AML-193 (cell line): Measurements from ENCODE around the gene CHCHD6.

Experiments used
- DNase-seq, 2 experiments: peaks; one replicate each; lab custom pipeline; 2025; lab: John Stamatoyannopoulos, UW

Gene CHCHD6

DNA sequence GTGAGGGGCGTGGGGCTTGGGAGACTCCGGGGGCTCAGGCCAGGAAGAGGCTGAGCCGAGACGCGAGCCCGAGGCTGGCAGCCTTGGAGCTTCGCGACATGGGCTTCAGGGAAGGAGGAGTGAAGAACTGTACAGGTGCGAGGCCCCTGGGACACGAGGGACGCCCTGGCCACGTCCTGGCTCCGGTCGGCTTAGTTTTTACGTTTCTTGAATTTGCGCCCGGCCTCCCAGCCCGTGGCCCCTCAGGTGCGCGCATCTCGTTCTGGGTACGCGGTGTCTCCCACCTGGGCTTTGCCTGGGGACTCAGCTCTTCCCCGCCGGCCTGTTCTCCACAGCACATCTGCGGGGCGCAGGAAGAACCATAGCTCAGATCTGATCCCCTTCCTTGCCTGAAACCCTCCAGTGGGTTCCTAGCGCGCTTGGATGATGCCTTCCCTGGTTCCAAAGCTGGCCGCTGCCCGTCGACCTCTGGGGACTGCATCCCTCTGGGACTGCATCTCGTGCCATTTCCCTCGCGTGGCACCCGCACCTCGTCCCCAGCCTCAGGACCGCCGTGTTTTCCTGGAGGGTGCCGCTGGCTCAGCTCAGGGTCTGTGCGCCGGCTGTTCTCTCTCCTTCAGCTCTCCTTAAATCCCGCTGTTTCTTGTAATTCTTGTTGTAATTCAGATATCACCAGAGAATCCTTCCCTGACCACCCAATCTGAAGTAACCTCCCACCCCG is 614 bp downstream of the CHCHD6 start:
- DNase-seq: no peak

DNA sequence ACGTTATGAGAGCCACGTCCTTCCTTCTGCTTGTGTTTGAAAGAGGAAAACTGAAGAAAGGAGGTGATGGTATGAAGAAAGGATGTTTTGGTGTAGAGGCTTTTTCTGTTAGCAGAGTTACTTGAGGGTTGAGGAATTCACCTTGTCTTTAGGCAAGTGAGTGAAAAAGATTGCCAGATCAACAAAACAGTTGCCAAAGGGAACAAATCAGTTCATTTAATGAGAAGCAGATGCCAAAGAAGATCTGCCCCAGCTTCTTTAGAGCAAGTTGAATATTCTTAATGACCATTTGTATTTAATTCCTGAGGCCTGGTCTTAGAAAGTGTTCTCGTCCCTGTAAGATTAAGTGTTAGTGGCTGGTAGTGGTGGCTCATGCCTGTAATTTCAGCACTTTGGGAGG is 2.6 kb downstream of the CHCHD6 start:
- DNase-seq: no peak

DNA sequence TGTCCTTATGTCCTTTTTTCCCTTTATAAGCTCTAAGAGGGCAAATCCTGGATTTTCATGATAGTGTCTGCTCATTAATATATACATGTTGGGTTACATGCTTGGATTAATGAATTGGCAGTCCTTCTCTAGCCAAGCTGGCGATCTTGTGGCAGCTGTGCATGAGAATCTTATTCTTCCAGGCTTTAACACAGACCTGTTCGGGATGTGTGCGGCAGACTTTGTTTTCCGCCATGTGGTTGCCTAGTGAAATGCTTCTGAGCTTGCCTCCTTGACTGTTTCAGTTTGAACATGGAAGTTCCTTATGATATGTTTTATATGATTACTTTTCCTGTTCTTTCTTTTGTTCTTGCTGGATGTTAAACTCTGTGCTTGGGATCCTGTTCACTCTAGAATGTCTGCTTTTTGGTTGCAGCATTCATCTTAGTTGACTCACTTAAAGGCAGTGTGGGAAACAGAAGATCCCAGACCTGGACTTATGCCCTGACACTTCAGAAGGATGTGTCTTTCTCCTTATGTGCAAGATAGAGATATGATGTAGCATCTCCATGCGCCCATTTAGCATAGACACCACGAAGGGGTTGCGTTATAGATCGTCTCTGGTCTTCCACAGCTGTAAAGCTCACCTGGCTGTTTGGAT is 7.2 kb downstream of the CHCHD6 start:
- no peak for DNase-seq

DNA sequence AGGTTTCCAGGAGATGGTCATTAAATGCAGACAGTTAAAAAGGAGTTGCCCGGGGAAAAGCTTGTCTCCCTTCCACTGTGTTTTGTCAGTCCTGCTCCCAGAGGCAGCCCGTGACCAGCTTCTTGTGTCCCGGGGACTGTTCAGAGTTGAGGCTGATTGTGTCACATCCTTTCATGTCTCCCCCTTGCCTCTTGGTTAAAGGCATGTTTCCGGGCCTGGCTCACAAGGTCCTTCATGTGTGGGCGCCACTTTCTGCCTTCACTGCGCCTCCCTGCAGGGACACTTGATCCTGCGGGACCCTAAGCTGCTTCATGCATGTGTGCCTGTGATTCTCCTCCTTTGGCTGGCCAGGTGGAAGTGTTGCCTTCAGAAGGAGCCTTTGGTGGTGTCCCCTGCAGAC is 9.2 kb downstream of the CHCHD6 start:
- DNase-seq: no peak

DNA sequence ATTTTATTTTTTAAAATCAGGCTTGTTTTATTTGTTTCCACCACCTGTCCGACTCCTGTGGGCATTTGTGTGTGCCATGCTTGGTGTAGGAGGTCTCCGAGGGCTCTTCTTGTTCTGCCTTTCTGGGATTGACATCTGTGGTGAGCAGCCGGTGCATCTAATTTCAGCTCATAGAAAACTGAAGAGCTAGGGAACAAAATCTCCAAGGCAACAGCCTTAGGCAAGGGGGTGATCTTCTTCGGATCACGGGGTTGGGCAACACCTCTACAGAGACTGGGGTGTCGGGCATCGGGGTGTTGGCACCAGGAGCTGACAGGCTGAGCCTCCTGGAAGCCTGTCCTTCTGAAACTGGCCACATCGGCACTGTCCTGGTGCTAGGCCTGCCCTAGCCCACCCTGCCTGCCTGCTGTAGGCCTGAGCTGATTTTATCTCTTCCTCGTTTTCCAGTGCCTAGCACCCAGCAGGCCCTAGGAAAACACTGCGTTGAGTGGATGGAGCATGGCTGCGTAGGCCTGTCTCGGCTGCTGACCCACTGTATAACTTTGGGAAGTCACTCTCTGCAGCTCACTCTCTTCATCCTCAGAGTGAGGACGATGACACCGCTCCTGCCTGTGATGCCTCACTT is 10.3 kb downstream of the CHCHD6 start:
- no peak for DNase-seq

DNA sequence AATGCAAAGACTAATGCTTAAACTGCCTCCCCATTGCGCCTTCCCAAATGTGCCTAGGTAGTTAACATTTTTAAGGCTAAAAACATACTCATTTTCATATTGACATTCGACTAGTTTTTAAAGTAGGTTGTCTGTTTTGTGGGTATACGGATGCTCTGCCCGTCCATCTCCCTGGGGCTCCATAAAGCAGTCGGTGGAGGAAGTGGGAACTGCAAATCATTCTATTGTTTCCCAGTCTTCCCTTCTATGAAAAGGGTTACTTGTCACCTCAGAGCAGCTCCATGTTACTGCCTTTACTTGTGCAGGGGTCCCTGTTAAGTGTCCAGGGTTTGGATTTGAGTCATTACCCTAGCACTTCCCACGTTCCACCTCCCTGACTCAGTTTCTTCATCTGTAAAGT is 10.9 kb downstream of the CHCHD6 start:
- no peak for DNase-seq

DNA sequence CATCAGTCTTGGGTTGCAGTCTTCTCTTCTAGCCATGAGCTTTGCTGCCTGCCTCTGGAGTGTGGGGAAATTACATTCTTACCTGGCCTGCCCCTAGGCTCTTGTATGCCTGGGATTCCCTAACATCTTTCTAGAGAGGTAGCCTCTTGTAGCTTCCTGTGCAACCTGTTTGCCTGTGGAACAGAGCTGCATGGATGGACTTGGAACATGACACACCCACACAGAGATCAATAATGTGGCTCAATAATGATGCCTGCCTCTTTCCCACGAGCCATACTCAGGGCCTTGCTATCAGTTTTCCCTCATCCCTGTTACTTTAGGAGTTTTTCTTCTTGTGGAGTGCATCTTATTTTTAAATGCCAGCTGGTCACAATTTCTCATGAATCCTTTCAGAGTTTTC is 11.4 kb downstream of the CHCHD6 start:
- DNase-seq: no peak

DNA sequence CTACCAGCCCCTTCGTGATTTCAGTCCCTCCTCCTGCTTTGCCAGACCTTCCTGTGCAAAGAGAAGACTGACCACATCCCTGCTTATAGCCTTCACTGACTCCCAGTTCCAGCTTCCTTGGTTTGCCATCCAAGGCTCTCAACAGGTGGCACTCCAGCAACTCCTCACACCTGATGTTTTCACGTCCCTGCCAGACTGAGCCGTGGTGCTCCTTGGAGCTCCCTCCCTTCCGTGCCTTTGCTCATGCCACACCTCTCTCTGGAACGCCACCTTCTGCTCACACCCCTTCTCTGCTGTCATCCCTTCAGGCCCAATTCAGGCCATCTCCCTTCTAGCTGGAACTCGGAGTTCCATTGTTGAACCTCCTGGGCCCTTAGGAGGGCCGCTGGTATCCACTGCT is 12.0 kb downstream of the CHCHD6 start:
- no peak for DNase-seq

DNA sequence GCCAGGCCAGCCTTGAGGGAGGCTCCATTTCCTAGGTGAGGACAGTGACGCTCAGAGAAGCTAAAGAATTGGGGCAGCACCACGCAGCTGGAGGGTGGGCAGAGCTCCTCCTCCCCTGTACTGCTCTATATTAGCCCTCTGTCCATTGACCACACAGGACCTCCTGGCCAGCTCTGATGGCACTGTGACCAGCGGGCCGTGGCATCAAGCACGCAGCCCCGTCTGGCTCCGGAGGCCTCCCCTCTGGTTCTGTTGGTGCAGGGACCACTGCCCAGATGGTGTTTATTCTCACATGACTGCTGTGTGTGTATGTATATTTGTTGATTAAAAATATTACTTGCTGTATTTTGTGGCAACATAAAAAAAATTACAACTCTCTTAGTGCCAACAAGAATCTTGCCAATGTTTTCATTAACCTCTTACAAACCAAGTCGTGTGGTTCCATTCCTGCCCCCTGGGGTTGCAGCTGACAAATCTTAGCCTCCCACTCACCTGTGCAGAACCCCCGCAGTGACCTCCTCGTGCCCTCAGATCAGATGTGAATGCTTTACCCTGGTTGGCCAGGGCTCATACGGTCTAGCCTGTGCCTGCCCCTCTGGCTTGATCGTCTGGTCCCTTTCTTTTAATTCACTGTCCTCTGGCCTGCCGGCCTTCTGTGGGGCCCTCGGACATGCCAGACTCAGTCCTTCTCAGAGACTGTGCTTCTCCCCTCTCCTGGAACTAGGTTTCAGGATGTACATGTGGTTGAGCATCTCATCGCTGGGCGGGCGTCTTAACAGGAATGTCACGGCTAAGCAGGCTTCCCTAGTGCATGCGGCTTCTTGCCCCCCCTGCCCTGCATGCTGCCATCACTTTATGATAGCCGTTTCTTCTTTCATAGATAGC is 14.8 kb downstream of the CHCHD6 start:
- DNase-seq: no peak

DNA sequence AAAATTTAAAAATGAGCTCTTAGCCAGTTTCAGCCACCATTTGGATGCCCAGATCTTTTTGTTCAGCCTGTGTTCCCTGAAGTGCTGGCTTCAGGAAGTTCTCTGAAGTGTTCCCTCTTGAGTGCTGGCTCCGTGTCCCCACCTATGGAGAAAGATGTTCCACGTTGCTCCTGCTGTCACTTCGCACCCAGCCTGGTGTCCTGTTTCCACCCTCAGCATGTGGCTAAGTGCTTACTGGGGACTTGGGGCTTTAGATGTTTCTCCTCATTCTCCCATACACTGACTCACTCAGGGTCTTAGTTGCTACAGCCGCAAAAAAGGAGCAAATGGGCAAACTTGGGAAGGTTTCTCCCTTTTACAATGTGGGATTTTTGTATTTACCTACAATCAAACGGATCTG is 16.6 kb downstream of the CHCHD6 start:
- no peak for DNase-seq

DNA sequence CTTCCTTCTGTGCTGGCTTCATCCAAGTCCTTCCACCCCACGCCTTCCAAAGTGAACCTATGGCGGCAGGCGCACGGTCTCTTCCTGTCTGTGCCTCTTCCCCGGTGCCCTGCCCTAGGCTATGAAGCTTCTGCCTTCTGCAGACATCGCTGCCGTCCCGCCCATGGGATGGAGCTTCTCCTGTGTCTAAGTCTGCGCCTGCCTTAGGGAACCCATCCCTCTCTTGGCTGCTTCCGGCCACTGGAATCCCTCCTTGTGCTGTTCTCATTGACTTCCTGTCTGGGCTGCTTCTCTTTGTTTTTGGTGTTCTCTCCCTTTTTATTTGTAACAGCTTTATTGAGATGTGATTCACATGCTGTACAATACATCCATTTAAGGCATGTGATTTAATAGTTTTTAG is 17.2 kb downstream of the CHCHD6 start:
- no peak for DNase-seq

DNA sequence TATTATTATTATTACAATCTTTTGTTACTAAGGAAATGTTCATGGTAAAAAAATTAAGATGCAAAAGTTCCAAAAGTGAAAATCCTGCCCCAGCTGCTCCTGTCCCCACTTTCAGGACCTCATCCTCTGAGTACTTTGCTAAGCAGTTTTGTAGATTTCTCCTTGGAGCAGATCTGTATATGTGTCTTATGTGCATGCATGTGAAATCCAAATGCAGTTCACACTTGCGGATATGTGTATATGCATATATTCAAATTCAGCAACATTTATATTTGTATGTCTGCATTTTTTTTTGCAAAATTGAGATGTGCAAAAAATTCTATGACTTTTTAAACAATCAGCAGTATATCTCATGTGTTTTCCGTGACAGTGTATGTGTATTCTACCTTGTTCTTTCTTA is 19.2 kb downstream of the CHCHD6 start:
- no peak for DNase-seq

DNA sequence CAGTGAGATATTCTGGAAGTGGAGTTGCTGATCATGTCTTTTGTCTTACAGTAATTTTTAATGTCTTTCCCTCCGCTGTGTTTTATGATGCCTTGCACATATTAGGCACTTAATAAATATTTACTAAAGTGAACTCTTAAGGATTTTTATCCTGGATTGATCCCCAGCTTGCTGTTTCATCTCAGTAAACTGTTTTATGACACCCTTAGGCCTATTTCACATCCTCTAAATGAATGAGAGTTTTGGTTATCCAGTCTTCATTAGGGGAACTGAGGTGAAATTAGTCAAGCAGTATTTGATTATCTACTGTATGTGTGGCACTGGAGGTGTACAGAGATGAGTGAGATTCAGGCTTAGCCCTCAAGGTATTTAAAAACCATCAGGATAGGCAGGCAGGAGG is 19.8 kb downstream of the CHCHD6 start:
- DNase-seq: no peak

DNA sequence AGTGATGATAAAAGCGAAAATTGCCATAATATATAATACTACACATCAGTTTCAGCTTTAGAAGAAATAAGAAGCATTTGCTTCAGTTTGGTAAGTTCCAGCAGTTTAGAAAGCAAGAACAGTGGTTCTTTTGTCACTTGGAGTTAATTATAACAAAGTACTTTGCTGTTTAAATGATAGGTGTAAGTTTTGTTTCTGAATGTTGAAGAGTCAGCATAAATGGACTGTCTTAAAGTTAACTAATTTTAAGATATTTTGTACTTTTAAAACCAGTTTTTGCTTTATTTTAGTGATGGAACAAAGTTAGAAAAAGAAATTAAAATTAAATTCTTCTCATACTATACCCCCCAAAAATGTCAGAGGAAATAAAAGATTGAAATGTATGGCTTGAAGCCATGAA is 24.6 kb downstream of the CHCHD6 start:
- DNase-seq: no peak

DNA sequence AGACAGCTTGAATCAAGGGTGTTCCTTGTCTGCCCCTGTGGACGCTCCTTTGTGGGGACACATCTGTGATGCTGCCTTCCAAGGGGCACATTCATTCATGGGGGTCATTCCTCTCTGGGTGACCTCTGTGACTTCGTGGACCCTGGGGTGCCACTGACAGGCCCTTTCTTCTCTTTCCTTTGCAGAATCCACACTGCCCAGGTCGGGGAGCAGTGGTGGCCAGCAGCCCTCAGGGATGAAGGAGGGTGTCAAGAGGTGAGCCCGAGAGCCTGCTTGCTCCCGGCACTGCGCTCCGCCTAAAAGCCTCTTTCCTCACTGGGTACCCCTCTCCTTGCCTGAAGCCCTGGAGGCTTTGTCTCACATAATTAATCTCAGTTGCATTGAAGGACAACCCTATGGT is 26.3 kb downstream of the CHCHD6 start:
- no peak for DNase-seq

DNA sequence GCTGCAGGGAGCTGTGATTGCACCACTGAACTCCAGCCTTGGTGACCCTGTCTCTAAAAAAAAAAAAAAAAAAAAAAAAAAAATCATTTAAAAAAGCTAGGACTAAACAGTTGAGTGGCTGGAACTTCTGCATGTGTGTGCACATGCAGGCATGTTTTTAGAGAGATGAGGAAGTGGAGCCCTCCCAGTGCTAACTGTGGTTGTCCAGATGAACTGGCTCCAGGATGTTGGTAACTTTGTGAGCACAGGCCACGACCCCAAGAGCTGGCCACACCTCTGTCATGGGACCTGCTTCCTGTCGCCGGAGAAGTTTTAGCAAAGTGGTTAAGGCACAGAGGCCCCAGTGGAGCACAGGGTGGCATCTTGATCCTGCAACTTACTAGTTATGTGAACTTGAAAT is 27.0 kb downstream of the CHCHD6 start:
- DNase-seq: peak; percentile 37 to 41

DNA sequence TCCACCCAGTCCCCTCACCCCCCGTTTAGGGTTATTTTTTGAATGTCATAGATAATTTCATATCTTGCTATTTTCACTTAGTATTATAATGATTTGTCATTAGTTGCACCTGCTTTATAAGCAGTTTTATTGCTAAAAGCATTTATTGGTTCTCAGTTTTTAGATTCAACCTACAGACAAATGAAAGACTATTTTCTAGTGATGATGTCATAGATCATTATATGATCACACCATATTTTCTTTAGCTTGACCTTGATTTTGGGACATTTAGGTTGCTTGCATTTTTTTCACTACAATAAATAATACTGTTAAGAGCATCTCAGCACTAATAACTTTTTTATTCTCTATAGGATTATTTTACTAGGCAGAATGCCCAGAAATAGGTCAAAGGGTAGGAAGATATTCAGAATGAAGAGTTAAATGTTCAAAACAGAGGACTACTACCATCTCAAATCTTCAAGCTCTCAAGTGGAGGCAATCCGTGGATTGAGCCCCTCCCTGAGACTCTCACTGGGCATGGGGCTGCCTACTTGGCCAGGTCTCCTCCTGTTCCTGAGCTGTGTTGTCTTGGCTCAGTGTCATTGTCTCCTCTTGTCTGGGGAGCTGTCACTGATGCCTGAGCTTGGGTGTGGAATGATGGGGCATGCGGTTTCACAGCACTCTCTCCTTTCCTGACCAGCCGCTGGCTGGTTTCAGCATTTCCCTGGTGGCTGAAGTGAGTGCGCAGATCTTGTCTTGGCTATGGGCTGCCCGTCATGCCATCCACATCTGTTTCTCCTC is 28.4 kb downstream of the CHCHD6 start:
- DNase-seq: no peak

DNA sequence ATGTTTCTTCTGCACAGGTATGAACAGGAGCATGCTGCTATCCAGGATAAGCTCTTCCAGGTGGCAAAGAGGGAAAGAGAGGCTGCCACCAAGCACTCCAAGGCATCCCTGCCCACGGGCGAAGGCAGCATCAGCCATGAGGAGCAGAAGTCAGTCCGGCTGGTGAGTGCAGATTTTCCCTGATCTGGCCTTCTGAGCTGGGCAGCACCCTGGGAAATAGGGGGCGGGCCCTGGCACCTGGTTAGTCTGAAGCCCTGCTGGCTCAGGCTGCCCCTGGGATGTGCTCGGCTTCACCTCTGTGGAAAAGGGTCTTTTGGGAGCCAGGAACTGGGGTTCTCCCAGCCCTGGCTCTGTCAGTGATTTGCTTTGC is 29.0 kb downstream of the CHCHD6 start:
- no peak for DNase-seq

DNA sequence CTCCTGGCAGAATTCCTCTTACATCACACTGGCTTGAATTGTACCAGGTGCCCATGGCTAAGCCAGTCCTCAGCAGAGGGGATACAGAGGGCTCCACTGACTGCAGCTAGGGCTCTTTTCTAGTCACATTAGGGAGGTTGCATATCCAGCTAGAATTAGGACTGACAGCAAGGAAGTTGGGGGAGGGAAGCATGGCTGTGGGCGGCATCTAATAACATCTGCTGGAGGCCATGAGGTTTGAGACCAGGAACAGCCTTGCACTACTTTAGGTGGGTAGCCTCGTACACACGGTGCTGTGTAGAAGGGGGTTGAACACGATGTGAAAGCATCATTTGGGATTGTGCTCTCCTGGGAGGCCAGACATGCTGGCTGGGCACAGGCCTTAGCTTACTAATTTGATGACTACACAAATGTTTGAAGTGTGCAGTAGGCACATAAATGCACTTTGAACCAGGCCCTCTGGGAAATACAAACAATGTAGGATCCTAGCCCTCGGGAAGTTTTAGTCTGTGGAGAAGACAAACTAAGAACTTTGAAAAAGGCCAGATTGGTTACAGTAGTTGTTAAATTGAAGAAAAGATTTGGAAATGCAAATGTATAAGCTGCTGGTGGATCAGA is 30.2 kb downstream of the CHCHD6 start:
- no peak for DNase-seq

DNA sequence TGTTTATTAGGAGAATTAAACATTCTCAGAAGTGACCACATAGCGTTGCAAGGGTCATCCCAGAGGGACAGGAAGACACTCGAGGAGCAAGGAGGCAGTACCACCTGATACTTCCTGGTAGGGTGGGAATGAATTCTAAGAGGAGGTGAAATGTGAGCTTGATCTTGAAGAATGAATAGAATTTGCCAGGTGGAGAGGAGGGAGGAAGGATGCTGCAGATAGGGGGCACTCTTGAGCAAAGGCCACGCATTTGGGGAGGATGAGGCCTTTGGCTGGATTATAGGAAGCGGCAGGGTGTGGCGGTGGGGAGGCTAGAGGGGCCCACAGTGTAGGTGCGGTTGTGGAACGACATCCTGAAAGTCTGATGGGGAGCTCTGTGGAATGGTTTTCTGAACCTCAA is 33.5 kb downstream of the CHCHD6 start:
- DNase-seq: no peak

DNA sequence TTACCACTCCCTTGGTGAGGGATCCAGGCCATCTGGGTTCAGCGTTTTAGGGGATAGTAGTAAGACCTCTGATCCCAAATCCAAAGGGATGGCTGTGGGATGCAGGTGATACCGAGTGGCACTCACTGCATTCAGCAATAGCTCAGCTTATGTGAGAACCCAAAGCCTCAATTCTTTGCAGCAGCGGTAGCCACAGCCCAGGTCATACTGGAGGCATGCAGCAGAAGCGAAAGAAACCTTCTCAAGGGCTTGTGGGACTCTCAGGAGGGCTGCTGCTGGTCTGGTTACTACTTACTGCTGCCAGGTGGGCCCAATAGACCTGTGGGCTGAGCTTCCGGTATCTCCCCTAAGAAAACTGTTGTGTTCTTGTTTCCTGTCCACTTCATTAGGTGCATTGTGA is 38.0 kb downstream of the CHCHD6 start:
- no peak for DNase-seq
